Adrenal gland (tissue), 12 donors: ENCODE data around the gene MAGI2. TPM values are rescaled to one million over a fixed set of nuclear protein-coding genes. Genes with fewer than 3 reads are reported as not detected.

Experiments used
- DNase-seq, 7 donors: peaks; one replicate each; pipeline ENCODE4 v3.0.0-alpha.2; 2019 to 2020
- H3K27ac ChIP-seq, 5 donors: fragments of 200-600 bp; sonication (generic) in 4 of 5; 1 replicate in 3 of 5; 2 replicates in 2 of 5; pipeline versions ENCODE4 v1.5.1 to v1.8.0; 2016 to 2020; ENCODE audit warnings: mild to moderate bottlenecking in 1 of 5
- H3K27me3 ChIP-seq: fragments of 200-600 bp; 2 replicates; pipeline ENCODE4 v1.8.0; 2021
- H3K36me3 ChIP-seq, 2 donors: fragments of 200-600 bp; replicated peaks in 1 of 2; 1 replicate in 1 of 2; 2 replicates in 1 of 2; pipeline versions ENCODE4 v1.5.1 to v1.8.0; 2018 to 2022
- H3K4me1 ChIP-seq, 2 donors: fragments of 200-600 bp; replicated peaks in 1 of 2; 1 replicate in 1 of 2; 2 replicates in 1 of 2; pipeline versions ENCODE4 v1.5.1 to v1.8.0; 2018 to 2021
- H3K4me3 ChIP-seq, 4 donors: fragments of 200-600 bp; sonication (generic) in 3 of 4; one replicate each; pipeline ENCODE4 v1.5.1; 2016 to 2018
- H3K9me3 ChIP-seq, 3 donors: fragments of 200-600 bp; sonication (generic) in 1 of 3; replicated peaks in 1 of 3; 1 replicate in 2 of 3; 2 replicates in 1 of 3; pipeline versions ENCODE4 v1.5.1 to v1.8.0; 2016 to 2021
- POLR2A ChIP-seq, 2 donors: fragments of 450-650 bp; IDR thresholded peaks; one replicate each; pipeline ENCODE4 v1.6.1; 2017; ENCODE audit warnings: antibody characterized with exemption in 2 of 2, mild to moderate bottlenecking in 2 of 2, moderate library complexity in 1 of 2
- WGBS, 4 donors: extraction: QIAGEN DNeasy Blood & Tissue Kit in 2 of 4; methylation state at CpG; one replicate each; pipeline versions ENCODE4 v1.1.5 to v1.1.7; 2013 to 2017; 5-methylcytosine and 5-hydroxymethylcytosine counted together
- intact Hi-C, 2 donors: fragments of 100-400 bp; cut with DNase I; formaldehyde crosslinking; loops; one replicate each; pipeline versions ENCODE4 v1.14.1 to v1.15.0; 2022 to 2023
- polyA plus RNA-seq, 3 donors: library from polyadenylated mRNA; stranded (reverse); fragments of 200-250 nt in 2 of 3; fragments of 350-450 nt in 1 of 3; fragmentation: Illumina TruSeq in 1 of 3; extraction: RNeasy Lipid Tissue Mini Kit (QIAGEN cat#74804) in 1 of 3; gene quantifications; one replicate each; pipeline ENCODE4 v1.2.3, GENCODE V29; 2013 to 2014
- total RNA-seq, 9 donors: library from RNA; depleted of rRNA in 4 of 9; stranded (reverse); fragments of >200 nt in 4 of 9; fragments of 120-200 nt in 1 of 9; fragmentation: NEBNext Ultra II Directional in 1 of 9; extraction: Animal tissue kit (Norgen Biotek cat#: 25700) in 1 of 9; gene quantifications; one replicate each; pipeline versions ENCODE4 v1.1.0 to v1.2.4, GENCODE V29; 2013 to 2023
- TF ChIP-seq, protein P1 (sequence below), 6 experiments: fragments of 450-650 bp in 4 of 6; fragments of 200-600 bp in 2 of 6; sonication (generic) in 1 of 6; IDR thresholded peaks; 1 replicate in 5 of 6; 2 replicates in 1 of 6; pipeline versions ENCODE4 v1.5.1 to v1.8.0; 2016 to 2021; ENCODE audit warnings: antibody characterized with exemption in 6 of 6, mild to moderate bottlenecking in 2 of 6, moderate library complexity in 1 of 6
- donor health status: healthy with polysubstance abuse.
- donor health status: Bipolar disorder and iron deficiency.
- donor health status: DM: yes; HTN: yes; CAD: no.
- donor health status: DM: no; HTN: no; CAD: no.
- donor health status: DM: no; HTN: no; CAD: no.
- donor health status: DM: yes; HTN: yes; CAD: no.

MAGI2 gene
- total and polyA plus RNA-seq, 12 donors: 3.2 to 37.1 (median 17.1) TPM

DNA sequence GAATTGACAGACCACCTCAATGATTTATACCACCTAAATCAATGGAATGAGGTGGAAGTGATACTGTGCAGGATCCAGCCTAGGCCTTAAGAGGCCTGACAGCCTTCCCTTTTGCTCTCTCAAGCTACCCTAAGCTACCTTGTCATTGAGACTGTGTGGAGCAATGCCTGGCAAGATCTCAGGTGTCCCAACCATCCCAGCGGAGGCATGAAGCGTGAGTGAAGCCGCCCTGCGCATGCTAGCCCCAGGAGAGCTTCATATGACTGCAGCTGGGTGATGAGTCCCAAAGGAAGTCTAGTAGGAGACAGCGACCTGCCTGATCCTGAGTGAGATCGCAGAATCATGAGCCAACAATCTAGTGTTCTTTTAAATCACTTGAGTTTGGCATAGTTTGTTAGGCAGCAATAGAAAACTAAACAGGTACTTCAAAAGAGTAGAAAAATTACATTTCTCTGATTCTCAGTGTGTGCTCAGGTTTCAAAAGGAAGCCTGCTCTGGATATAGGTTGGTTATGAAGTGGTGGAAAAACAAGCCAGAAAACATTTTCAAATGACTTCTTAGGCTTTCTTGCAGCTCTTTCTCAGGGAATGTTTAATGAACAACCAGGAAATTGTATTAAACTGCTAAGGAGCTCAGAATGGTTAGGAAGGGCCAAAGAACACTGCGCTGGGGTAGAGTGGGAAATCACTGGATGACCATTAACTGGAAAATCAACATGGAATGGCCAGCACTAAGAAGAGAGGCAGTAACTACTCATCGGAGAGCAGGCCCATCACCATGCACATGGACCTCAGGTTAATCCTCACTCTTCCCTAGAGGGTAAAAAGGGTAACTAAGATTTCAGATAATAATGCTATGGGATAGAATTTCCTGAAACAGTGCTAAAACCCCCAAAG lies 1119.7 kb downstream of the MAGI2 start:
- intact Hi-C loops: no loop called here
- H3K9me3 ChIP-seq: no peaks in the 10 kb centered on the region
- no peak for DNase-seq
- no peak overlapping the region for H3K27ac ChIP-seq
- no peaks in the 10 kb centered on the region for H3K27me3 ChIP-seq
- WGBS, 4 donors: 90 to 99% (median 96%) methylated on average over 8 of the region's 8 CpGs
- H3K4me3 ChIP-seq: no peak overlapping the region
- no peaks in the 10 kb centered on the region for H3K4me1 ChIP-seq
- no peaks in the 10 kb centered on the region for H3K36me3 ChIP-seq
- TF ChIP-seq, protein P1, sequence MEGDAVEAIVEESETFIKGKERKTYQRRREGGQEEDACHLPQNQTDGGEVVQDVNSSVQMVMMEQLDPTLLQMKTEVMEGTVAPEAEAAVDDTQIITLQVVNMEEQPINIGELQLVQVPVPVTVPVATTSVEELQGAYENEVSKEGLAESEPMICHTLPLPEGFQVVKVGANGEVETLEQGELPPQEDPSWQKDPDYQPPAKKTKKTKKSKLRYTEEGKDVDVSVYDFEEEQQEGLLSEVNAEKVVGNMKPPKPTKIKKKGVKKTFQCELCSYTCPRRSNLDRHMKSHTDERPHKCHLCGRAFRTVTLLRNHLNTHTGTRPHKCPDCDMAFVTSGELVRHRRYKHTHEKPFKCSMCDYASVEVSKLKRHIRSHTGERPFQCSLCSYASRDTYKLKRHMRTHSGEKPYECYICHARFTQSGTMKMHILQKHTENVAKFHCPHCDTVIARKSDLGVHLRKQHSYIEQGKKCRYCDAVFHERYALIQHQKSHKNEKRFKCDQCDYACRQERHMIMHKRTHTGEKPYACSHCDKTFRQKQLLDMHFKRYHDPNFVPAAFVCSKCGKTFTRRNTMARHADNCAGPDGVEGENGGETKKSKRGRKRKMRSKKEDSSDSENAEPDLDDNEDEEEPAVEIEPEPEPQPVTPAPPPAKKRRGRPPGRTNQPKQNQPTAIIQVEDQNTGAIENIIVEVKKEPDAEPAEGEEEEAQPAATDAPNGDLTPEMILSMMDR (IDR thresholded peaks at IDR 0.05): no peak

DNA sequence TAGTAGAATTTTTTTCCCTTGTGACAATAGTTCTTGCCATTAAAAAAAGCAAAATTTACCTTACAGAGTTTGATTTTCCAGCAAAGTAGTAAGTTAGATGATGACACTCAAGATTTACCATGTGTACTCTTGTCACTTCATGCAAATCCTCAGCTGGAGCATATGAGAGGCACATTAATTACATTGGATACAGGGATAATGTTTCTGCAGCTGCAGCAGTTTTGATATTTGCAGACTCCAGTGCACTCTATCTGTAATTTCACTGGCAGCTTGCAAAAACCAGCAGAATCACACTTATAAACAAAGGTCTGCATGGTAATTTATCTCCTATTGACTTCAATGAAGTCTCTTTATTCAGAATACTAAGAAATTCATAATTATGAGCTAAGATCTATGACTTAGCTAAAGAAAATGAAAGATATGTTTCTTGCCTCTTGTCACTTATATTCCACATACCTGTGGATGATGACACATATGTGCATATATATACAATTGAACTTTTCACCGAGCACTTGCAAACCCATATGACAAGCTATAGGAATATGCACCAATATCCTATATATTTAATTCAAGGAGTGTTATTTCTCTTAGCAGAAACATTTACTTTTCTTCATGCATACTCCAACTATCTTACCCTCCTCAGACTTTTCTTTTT lies 1124.3 kb downstream of the MAGI2 start:
- Histone ChIP-seq H3K4me3 (no peak overlapping the region), H3K27me3 (no peaks in the 10 kb centered on the region), H3K9me3 (no peaks in the 10 kb centered on the region), H3K4me1 (no peaks in the 10 kb centered on the region), H3K27ac (no peak overlapping the region), H3K36me3 (no peaks in the 10 kb centered on the region)
- 0 to 51% (median 39%) methylated on average over 1 of the region's 1 CpG for WGBS, 4 donors
- no peak for DNase-seq
- TF ChIP-seq POLR2A (IDR thresholded peaks at IDR 0.05): no peak
- TF ChIP-seq, protein P1 (IDR thresholded peaks at IDR 0.05): no peak
- intact Hi-C loops: no loop called here

DNA sequence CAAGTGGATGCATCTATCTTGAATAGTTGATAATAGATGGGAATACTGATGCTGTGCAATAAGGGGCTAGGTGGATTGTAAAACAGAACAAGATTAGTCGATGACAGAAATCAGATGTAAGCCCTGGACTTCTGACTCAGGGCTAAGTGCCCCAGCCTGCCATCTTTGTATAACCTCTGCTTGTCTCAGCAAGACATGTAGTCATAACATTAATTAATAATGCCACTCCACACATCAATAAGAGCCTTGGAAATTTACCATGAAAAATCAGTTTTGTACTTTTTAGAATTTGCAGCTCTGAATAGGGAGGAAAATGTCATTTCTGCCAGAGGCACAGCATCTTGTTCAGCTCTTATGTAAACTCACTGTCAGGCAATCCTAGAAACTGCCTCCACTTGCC lies 1125.7 kb downstream of the MAGI2 start:
- no peaks in the 10 kb centered on the region for H3K9me3 ChIP-seq
- intact Hi-C loops: no loop called here
- DNase-seq: no peak
- H3K4me3 ChIP-seq: no peak overlapping the region
- TF ChIP-seq POLR2A (IDR thresholded peaks at IDR 0.05): no peak
- TF ChIP-seq, protein P1 (IDR thresholded peaks at IDR 0.05): no peak
- no peaks in the 10 kb centered on the region for H3K36me3 ChIP-seq
- WGBS, 4 donors: 77 to 91% (median 84%) methylated on average over 1 of the region's 1 CpG
- no peaks in the 10 kb centered on the region for H3K27me3 ChIP-seq
- H3K27ac ChIP-seq: no peak overlapping the region
- H3K4me1 ChIP-seq: no peaks in the 10 kb centered on the region

DNA sequence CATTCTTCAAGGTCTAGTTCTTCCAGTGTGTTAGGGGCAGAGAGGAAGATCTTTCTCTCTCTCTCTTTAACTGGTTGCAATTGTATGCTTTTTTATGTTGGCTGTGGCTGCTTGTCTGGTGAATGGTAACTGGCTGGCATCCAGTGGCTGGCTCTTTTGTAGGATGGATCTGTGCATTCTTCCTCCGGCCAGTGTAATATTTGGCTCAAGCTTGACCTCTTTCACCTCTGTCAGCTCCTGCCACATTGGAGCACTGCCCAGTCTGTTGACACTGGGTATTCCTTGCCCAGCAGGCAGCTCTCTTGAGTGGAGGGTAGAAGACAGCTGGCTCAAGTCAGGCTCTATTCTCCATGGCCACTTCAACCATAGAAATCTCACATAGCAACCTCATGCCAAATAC lies 1126.6 kb downstream of the MAGI2 start:
- TF ChIP-seq POLR2A (IDR thresholded peaks at IDR 0.05): no peak
- TF ChIP-seq, protein P1 (IDR thresholded peaks at IDR 0.05): no peak
- no peak overlapping the region for H3K4me3 ChIP-seq
- no peaks in the 10 kb centered on the region for H3K4me1 ChIP-seq
- 17 to 49% (median 33%) methylated on average over 1 of the region's 1 CpG for WGBS, 4 donors
- peak; percentile 23 to 66 (median 52) for DNase-seq
- H3K9me3 ChIP-seq: no peaks in the 10 kb centered on the region
- intact Hi-C loops: no loop called here
- no peaks in the 10 kb centered on the region for H3K36me3 ChIP-seq
- no peaks in the 10 kb centered on the region for H3K27me3 ChIP-seq
- no peak overlapping the region for H3K27ac ChIP-seq
